Bronchial epithelial cell (primary cell): ENCODE measurements around the gene CDV3. TPM values are rescaled to one million over a fixed set of nuclear protein-coding genes. Genes with fewer than 3 reads are reported as not detected.

Experiments used
- DNase-seq: peaks from one replicate; pipeline ENCODE4 v3.0.0-alpha.2; 2010; ENCODE audit warnings: low read depth
- FAIRE-seq: peaks from 2 replicates; lab custom pipeline; 2011; peaks lifted over from hg19 to GRCh38; lab: Jason Lieb, UNC
- H3K27me3 ChIP-seq: 2 replicates; pipeline ENCODE4 v1.5.1; 2011; ENCODE audit warnings: low read length; ENCODE audit not compliant: control insufficient read depth, insufficient read depth
- H3K36me3 ChIP-seq: 2 replicates; pipeline ENCODE4 v1.5.1; 2011; ENCODE audit warnings: low read length; ENCODE audit not compliant: control insufficient read depth, insufficient read depth
- H3K4me3 ChIP-seq: 2 replicates; pipeline ENCODE4 v1.5.1; 2011; ENCODE audit warnings: mild to moderate bottlenecking, low read depth, low read length, control low read depth
- total RNA-seq: library from RNA; depleted of rRNA; stranded (reverse); fragments of >200 nt; gene quantifications from 2 replicates; pipeline ENCODE4 v1.2.1, GENCODE V29; 2014
- TF ChIP-seq, protein P1 (sequence below): IDR thresholded peaks from 2 replicates; pipeline ENCODE4 v1.5.1; 2011; ENCODE audit warnings: mild to moderate bottlenecking, moderate library complexity, low read length, control low read depth, inconsistent platforms; ENCODE audit not compliant: insufficient read depth, severe bottlenecking

Gene CDV3
- total RNA-seq, 1 donor from 2014 or later: 232 TPM

DNA sequence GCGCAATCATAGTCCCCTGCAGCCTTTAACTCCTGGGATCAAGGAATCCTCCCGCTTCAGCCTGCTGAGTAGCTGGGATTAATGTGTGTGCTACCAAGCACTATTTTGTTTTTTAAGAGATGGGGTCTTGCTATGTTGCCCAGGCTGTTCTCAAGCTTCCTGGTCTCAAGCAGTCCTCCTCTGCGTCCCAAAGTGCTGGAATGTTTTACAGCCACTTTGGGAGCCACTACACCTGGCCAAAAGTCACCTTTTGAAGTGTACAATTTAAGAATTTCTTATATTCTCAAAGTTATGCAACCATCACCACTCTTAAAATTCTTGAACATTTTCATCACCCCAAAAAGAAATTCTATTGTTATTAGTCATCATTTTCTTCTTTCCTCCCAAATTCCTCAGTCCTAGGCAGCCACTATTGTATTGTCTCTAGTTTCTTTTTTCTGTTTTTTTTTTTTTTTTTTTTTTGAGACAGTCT, 17.8 kb downstream of the CDV3 start:
- FAIRE-seq (no peak), DNase-seq (peak; percentile 56)
- H3K4me3 ChIP-seq: no peak overlapping the region
- H3K36me3 ChIP-seq: peaks cover 3% of the 10 kb centered on the region
- TF ChIP-seq, protein P1, sequence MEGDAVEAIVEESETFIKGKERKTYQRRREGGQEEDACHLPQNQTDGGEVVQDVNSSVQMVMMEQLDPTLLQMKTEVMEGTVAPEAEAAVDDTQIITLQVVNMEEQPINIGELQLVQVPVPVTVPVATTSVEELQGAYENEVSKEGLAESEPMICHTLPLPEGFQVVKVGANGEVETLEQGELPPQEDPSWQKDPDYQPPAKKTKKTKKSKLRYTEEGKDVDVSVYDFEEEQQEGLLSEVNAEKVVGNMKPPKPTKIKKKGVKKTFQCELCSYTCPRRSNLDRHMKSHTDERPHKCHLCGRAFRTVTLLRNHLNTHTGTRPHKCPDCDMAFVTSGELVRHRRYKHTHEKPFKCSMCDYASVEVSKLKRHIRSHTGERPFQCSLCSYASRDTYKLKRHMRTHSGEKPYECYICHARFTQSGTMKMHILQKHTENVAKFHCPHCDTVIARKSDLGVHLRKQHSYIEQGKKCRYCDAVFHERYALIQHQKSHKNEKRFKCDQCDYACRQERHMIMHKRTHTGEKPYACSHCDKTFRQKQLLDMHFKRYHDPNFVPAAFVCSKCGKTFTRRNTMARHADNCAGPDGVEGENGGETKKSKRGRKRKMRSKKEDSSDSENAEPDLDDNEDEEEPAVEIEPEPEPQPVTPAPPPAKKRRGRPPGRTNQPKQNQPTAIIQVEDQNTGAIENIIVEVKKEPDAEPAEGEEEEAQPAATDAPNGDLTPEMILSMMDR: no peak
- no peaks in the 10 kb centered on the region for H3K27me3 ChIP-seq

DNA sequence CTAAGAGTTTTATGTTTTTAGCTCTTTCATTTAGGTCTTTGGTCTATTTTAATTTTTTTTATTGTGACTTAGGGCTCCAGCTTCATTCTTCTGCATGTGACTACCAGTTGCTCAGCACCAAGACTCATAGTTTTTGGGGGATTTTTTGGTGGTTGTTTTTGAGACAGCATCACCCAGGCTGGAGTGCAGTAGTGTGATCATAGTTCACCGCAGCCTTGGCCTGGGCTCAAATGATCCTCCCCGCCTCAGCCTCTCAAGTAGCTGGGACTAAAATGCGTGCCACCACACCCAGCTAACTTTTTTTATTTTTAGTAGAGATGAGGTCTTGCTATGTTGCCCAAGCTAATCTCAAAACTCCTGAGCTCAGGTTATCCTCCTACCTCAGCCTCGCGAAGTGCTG, 19.4 kb downstream of the CDV3 start:
- no peaks in the 10 kb centered on the region for H3K27me3 ChIP-seq
- no peak overlapping the region for H3K4me3 ChIP-seq
- H3K36me3 ChIP-seq: peaks cover 1% of the 10 kb centered on the region
- DNase-seq (no peak), FAIRE-seq (no peak)
- TF ChIP-seq, protein P1: no peak

DNA sequence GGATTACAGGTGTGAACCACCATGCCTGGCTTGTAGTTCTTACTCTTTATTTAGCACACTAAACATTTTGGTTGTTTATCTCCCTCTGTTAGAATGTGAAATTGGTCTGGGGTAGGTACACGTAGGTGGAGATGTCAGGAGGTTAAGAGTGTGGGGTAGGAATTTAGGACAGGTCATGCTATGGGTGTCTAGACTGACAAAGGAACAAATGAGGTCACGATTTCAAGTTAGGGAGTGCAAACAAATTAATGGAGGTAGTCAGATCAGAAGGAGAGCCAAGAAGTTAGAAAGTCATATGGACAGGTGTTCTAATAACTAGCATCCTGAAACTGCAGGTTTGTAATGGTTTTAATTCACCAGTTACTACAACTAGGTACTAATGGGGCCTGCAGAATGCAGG, 19.8 kb downstream of the CDV3 start:
- H3K27me3 ChIP-seq: no peaks in the 10 kb centered on the region
- TF ChIP-seq, protein P1: no peak
- FAIRE-seq (no peak), DNase-seq (no peak)
- no peak overlapping the region for H3K4me3 ChIP-seq
- H3K36me3 ChIP-seq: no peaks in the 10 kb centered on the region

DNA sequence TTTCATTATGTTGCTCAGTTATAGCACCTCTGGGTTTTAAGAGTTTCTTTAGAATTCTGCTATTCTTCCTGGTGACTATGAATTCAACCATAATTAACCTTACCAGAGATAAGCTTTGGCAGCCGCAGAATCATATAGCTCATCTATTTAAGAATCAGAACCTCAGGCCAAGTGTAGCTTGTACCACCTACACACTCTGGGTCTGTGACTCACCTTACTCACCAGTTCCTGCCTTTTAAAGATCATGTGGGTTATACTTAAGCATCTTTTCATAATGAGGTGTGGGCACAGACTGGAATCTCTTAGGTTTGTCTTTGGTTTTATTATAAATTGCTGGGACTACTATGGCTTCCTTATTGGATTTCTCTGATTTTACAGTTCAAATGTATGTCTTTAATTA, 21.9 kb downstream of the CDV3 start:
- Histone ChIP-seq H3K4me3 (no peak overlapping the region), H3K36me3 (no peaks in the 10 kb centered on the region), H3K27me3 (no peaks in the 10 kb centered on the region)
- DNase-seq (peak; percentile 82), FAIRE-seq (no peak)
- TF ChIP-seq, protein P1: no peak

DNA sequence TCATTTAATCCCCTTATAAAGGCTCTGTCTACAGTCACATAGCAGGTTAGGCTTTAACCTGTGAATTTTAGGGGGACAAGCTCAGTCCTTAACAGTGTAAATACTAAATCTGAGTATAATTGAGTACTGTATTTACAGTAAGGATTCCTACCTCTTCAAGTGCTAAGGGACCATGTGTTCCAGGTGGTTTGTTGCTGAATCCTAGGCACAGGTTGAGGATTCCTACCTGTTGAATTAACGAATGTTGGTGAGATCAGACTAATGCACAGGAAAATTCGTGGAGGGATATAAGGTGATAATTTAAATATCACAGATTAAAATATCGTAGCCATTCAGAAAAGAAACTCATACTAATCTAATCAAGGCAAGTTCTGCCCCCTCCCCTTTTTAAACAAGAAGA, 24.9 kb downstream of the CDV3 start:
- FAIRE-seq: no peak
- Histone ChIP-seq H3K36me3 (peaks cover 1% of the 10 kb centered on the region), H3K27me3 (no peaks in the 10 kb centered on the region), H3K4me3 (no peak overlapping the region)
- TF ChIP-seq, protein P1: no peak
- no peak for DNase-seq

DNA sequence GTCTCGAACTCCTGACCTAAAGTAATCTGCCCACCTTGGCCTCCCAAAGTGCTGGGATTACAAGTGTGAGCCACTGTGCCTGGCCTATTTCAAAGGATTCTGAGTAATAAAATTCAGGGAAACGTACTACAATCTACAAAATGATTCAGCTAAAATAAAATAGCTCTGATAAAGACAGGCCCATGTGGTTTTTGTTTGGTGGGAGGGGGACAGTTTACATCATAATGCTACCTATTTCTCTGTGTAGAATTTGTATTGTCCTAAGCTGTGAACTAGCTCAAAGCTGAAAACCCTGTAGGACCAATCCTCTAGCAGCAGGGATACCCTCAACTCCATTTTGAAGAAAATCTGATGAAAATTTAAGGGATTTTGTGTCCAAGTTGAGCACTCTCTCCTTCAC, 25.8 kb downstream of the CDV3 start:
- Histone ChIP-seq H3K27me3 (no peaks in the 10 kb centered on the region), H3K4me3 (no peak overlapping the region), H3K36me3 (peaks cover 1% of the 10 kb centered on the region)
- FAIRE-seq (no peak), DNase-seq (no peak)
- TF ChIP-seq, protein P1: no peak
